Measurements from ENCODE around the gene TP53I13. TPM values are rescaled to one million over a fixed set of nuclear protein-coding genes. Genes with fewer than 3 reads are reported as not detected.

Gene TP53I13
- total RNA-seq, 4 donors from 2014 or later: 31.6 to 45.9 (median 40.3) TPM

- TF ChIP-seq, protein P1, sequence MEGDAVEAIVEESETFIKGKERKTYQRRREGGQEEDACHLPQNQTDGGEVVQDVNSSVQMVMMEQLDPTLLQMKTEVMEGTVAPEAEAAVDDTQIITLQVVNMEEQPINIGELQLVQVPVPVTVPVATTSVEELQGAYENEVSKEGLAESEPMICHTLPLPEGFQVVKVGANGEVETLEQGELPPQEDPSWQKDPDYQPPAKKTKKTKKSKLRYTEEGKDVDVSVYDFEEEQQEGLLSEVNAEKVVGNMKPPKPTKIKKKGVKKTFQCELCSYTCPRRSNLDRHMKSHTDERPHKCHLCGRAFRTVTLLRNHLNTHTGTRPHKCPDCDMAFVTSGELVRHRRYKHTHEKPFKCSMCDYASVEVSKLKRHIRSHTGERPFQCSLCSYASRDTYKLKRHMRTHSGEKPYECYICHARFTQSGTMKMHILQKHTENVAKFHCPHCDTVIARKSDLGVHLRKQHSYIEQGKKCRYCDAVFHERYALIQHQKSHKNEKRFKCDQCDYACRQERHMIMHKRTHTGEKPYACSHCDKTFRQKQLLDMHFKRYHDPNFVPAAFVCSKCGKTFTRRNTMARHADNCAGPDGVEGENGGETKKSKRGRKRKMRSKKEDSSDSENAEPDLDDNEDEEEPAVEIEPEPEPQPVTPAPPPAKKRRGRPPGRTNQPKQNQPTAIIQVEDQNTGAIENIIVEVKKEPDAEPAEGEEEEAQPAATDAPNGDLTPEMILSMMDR (IDR thresholded peaks at IDR 0.05): no peak
- TF ChIP-seq POLR2AphosphoS5 (IDR thresholded peaks at IDR 0.05): no peak
- H3K4me1 ChIP-seq: peaks cover 37% of the 10 kb centered on the region
- no peaks in the 10 kb centered on the region for H3K36me3 ChIP-seq
- peaks cover 2% of the 10 kb centered on the region for H3K27me3 ChIP-seq
- H3K9me3 ChIP-seq: no peaks in the 10 kb centered on the region
- 72% methylated on average over 3 of the region's 8 CpGs for WGBS
- H3K27ac ChIP-seq: no peak overlapping the region
- H3K4me3 ChIP-seq: peak overlapping the region; percentile 78
- DNase-seq (ENCODE audit: low spot score in 2 of 2): no peak
Measured at GRCh38 chr17:29621751-29622194, 53.3 kb downstream of the TP53I13 start.

Other genes starting within 250 kb of the TP53I13 start
- gene TAOK1, start 178.3 kb upstream of the TP53I13 start, total RNA-seq: 10 to 100 TPM; 42.1 to 58.3 (median 51.2) TPM
- 10 to 100 TPM in 1 of 4 donors, 1 to 10 TPM in 3; 7.2 to 11.0 (median 7.9) TPM for gene ABHD15, start 1.7 kb upstream of the TP53I13 start, total RNA-seq
- gene GIT1, start 20.9 kb downstream of the TP53I13 start, total RNA-seq: 100 to 1,000 TPM in 2 of 4 donors, 10 to 100 TPM in 2; 66.7 to 103 (median 90.4) TPM
- 10 to 100 TPM in 3 of 4 donors, 1 to 10 TPM in 1; 9.0 to 16.5 (median 10.8) TPM for gene ANKRD13B, start 24.4 kb downstream of the TP53I13 start, total RNA-seq
- gene CORO6, start 54.2 kb downstream of the TP53I13 start, total RNA-seq: 10 to 100 TPM in 1 of 4 donors, 1 to 10 TPM in 3; 1.4 to 13.7 (median 6.6) TPM

Measured in suprapubic skin (tissue), 4 donors.